Astrocyte of the cerebellum (primary cell): ENCODE results near the gene ZG16B.

Source experiments
- DNase-seq: peaks from one replicate; pipeline ENCODE4 v3.0.0-alpha.2; 2011; ENCODE audit warnings: low read depth
- H3K4me3 ChIP-seq: 2 replicates; pipeline ENCODE4 v1.5.1; 2011; ENCODE audit warnings: mild to moderate bottlenecking, low read depth, low read length, moderate library complexity
- in situ Hi-C: cut with HindIII; loops from 2 replicates; pipeline ENCODE4 v1.10.0; 2017; ENCODE audit warnings: low sequenced_read_pairs
- TF ChIP-seq, protein P1 (sequence below): IDR thresholded peaks from 2 replicates; pipeline ENCODE4 v1.5.1; 2012; ENCODE audit warnings: low read length, low read depth, moderate library complexity, mild to moderate bottlenecking; ENCODE audit errors: missing control alignments

The ZG16B gene

DNA sequence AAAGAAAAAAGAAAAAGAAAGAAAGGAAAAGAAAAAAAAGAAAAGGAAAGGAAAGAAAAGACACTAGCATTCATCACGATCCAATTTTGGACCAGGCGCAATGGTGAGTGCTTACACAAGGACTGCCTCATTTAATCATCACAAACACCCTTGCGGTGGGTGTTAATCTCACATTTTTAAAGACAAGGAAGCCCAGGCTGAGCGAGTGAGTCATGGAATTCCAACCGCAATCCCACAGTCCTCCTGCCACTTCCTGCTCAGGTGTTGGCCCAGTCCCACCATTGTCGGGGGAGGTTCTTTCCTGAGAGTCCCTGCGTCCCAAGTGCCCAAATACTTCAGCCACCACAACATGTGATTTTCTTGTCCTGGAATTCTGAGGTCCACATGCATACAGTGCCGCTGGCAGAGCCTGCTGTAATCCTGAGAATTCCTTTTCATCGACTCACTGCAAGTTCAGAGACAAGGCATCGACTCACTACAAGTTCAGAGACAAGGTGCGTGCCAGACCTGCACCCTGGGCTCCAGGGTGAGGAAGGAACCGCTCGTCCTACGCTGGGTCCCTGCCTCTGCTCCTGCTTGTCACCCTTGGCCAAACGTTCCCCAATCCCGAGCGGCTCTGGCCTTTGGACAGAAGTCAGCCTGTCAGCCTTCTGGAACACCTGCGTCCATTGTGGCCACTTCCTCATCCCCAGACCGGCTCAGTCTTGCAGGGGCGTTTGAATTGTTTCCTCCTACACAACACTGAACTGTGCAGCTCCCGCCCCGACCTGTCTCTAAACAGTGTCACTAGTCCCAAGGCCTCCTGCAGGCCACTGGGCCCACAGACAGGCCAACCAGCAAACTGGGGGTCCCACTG is 5.8 kb downstream of the ZG16B start:
- no peak overlapping the region for H3K4me3 ChIP-seq
- in situ Hi-C loops: no loop called here
- TF ChIP-seq, protein P1, sequence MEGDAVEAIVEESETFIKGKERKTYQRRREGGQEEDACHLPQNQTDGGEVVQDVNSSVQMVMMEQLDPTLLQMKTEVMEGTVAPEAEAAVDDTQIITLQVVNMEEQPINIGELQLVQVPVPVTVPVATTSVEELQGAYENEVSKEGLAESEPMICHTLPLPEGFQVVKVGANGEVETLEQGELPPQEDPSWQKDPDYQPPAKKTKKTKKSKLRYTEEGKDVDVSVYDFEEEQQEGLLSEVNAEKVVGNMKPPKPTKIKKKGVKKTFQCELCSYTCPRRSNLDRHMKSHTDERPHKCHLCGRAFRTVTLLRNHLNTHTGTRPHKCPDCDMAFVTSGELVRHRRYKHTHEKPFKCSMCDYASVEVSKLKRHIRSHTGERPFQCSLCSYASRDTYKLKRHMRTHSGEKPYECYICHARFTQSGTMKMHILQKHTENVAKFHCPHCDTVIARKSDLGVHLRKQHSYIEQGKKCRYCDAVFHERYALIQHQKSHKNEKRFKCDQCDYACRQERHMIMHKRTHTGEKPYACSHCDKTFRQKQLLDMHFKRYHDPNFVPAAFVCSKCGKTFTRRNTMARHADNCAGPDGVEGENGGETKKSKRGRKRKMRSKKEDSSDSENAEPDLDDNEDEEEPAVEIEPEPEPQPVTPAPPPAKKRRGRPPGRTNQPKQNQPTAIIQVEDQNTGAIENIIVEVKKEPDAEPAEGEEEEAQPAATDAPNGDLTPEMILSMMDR: no peak
- DNase-seq: peak; percentile 100

GRCh38 chr16:2836646-2837508 is 6.8 kb downstream of the ZG16B start:
- in situ Hi-C loops: no loop called here
- TF ChIP-seq, protein P1: no peak
- peak; percentile 8 for DNase-seq
- no peak overlapping the region for H3K4me3 ChIP-seq

- in situ Hi-C loops: no loop called here
- TF ChIP-seq, protein P1: peak; percentile 94
- DNase-seq: peak; percentile 60
- H3K4me3 ChIP-seq: no peak overlapping the region
These were observed 8.8 kb downstream of the ZG16B start for GRCh38 chr16:2838928-2839327.

DNA sequence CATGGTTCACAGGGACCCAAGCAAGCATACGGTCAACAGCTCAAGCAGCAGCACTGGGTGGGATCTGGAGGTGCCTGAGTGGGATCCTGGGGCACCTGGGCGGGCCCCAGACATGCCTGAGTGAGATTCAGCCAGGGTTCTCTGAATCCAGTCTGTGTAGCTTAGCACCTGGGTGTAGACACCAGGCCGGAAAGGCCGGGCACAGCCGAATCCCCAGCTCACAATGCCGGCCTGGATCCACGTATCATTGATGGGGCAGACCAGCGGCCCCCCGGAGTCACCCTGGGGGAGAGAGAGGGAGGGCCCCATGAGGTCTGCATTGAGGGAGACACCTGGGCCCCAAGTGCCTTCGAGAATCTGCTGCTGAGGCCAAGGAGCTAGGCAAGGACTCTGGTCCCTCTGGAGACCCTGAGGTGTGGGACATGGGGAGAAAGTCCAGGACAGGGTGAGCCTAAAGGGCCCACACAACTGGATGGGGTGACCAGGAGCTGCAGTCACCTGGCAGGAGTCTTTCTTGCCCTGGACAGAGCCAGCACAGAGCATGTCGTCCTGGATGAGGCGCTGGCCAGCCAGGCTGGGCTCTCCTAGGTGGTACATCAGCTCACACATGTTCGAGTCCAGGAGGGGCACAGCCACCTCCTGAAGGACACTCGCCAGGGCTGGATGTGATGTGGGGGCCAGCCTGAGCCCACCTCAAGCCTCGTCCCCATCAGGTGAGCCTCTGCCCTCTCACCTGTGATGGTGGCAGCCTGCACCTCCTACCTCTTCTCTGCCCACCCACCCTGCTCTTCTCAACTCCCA is 9.7 kb downstream of the ZG16B start:
- no peak for DNase-seq
- TF ChIP-seq, protein P1: no peak
- in situ Hi-C loops: no loop called here
- no peak overlapping the region for H3K4me3 ChIP-seq

DNA sequence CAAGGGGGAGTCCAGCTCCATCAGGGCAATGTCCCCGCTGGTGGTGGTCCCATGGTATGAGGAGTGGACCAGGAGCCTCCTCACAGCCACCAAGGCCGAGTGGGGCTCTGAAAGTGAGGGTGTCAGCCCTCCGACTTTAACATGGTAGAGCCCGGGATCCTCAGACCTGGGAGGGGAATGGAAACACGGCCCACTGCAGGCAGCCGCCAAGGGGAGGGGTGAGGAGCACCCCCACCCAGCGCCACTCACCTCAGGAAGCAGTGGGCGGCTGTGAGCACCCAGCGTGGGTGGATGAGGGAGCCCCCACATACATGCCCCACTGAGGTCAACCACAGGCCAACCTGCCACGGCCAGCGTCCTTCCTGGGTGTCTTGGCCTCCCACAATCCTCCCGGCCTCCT is 10.8 kb downstream of the ZG16B start:
- TF ChIP-seq, protein P1: no peak
- in situ Hi-C loops: no loop called here

More for the DNA sequence above, 10.8 kb downstream of the ZG16B start:
- DNase-seq: no peak
- H3K4me3 ChIP-seq: no peak overlapping the region
